GM18520 (cell line): Measurements from ENCODE around the gene BMAL1.
"Not testable (repeated sequence)": the region's sequence is repeated elsewhere in the genome, so short reads cannot be mapped to it uniquely, and the experiment has no call there.

Experiments used
- ATAC-seq: cut with Tn5 transposase; IDR thresholded peaks from one replicate; pipeline ENCODE4 v1.9.1; 2021; ENCODE audit not compliant: unreplicated experiment

BMAL1 gene

GRCh38 chr11:13277768-13278608 lies at the start of gene BMAL1:
Gene BMAL1, plus strand, starts transcription at chr11:13277790. Its CDS starts 76,519 bp downstream, at chr11:13354309.
- peak; percentile 7 for ATAC-seq

GRCh38 chr11:13228572-13228971 lies 49.0 kb upstream of the BMAL1 start:
- no peak for ATAC-seq

GRCh38 chr11:13229136-13229535 lies 48.5 kb upstream of the BMAL1 start:
- ATAC-seq: no peak

GRCh38 chr11:13229711-13230318 lies 47.8 kb upstream of the BMAL1 start:
- no peak for ATAC-seq

- no peak for ATAC-seq
Measured at GRCh38 chr11:13233173-13233745, 44.3 kb upstream of the BMAL1 start.

- ATAC-seq: no peak
Measured at GRCh38 chr11:13235895-13236294, 41.7 kb upstream of the BMAL1 start.

- ATAC-seq: no peak
Measured at GRCh38 chr11:13236626-13237025, 41.0 kb upstream of the BMAL1 start.

- ATAC-seq: no peak
Measured at GRCh38 chr11:13237761-13238160, 39.8 kb upstream of the BMAL1 start.

GRCh38 chr11:13238879-13239514 lies 38.6 kb upstream of the BMAL1 start:
- no peak for ATAC-seq

- no peak for ATAC-seq
Measured at GRCh38 chr11:13242564-13242963, 35.0 kb upstream of the BMAL1 start.

GRCh38 chr11:13247606-13248296 lies 29.8 kb upstream of the BMAL1 start:
- no peak for ATAC-seq

- no peak for ATAC-seq
Measured at GRCh38 chr11:13249177-13249576, 28.4 kb upstream of the BMAL1 start.

- ATAC-seq: no peak
Measured at GRCh38 chr11:13249992-13250391, 27.6 kb upstream of the BMAL1 start.

- no peak for ATAC-seq
Measured at GRCh38 chr11:13251966-13252365, 25.6 kb upstream of the BMAL1 start.

- ATAC-seq: no peak
Measured at GRCh38 chr11:13252438-13252837, 25.2 kb upstream of the BMAL1 start.

- ATAC-seq: no peak
Measured at GRCh38 chr11:13256216-13256615, 21.4 kb upstream of the BMAL1 start.

GRCh38 chr11:13258061-13258460 lies 19.5 kb upstream of the BMAL1 start:
- not testable (repeated sequence) for ATAC-seq

GRCh38 chr11:13258855-13259254 lies 18.7 kb upstream of the BMAL1 start:
- ATAC-seq: no peak

GRCh38 chr11:13259374-13259773 lies 18.2 kb upstream of the BMAL1 start:
- ATAC-seq: no peak

GRCh38 chr11:13260201-13260962 lies 17.2 kb upstream of the BMAL1 start:
- no peak for ATAC-seq
